ENCODE results near the gene SPATA2L. TPM values are rescaled to one million over a fixed set of nuclear protein-coding genes. Genes with fewer than 3 reads are reported as not detected.
A peak's percentile ranks its signal among the peaks of the same experiment; 100 is the strongest.

SPATA2L gene
- total and polyA plus RNA-seq, 2 of the 13 experiments (the other 11 are each of a cell fraction or from before 2014, with no cell fraction given): 9.1 to 20.7 TPM

DNA sequence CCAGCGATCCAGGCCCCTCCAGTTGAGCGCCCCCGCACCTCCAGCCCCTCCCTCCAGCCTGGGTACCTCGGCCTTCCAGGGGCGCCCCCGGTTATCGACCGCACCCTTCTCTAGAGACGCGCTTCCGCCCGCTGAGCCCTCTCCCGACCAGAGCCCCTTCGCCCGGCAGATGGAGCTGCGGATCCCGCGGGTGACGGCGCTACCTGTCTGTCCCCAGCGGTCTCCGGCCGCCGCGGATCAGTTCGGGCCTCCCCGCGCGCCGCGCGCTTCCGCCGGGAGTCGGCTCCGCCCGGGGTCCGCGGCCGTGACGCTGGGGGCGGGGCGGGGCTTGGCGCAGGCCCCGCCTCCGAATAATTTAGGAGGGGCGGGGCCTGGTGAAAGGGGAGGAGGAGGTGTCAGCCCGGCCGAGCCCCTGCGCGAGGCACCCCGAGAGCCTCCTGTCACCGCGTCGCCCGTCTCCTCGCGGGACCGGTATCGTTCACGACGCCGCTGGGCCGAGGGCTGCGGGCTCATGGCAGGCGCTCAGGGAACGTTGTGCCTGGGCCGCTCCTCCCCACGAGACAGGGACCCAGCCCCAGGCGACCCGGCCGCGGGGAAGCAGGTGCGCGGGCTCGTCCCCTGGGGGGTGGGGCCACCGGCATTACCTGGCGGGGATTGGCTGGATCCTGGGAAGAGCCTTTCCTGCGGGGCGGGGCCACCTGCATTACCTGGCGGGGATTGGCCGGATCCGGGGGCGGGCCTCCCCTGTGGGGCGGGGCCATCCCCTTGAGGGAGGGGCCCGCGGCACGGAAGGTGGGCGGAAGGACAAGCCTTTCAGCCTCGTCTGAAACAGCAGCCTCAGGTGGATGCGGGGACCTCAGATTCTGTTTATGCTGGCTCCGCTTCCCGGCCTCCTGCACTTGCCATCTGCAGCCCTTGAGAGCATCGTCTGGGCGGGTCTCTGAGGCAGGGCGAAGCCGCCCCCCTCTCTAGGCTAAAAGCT is at the start of gene SPATA2L (continued):
- TF ChIP-seq ZNF333 (CRISPR knock-in tag; IDR thresholded peaks at IDR 0.05; ENCODE audit: borderline replicate concordance) (no peak), ZNF256 (CRISPR knock-in tag; conservative IDR thresholded peaks at IDR 0.05) (0 out of 2 replicates have a peak, but pooled peaks have one; percentile 50), ADNP (CRISPR knock-in tag; IDR thresholded peaks at IDR 0.05) (no peak), HMG20B (CRISPR knock-in tag; conservative IDR thresholded peaks at IDR 0.05) (no peak; the same call in 1 of the 2 replicates), DZIP1 (CRISPR knock-in tag; IDR thresholded peaks at IDR 0.05) (no peak), AFF4 (CRISPR knock-in tag; IDR thresholded peaks at IDR 0.05) (no peak), ZNF597 (CRISPR knock-in tag; IDR thresholded peaks at IDR 0.05) (no peak), CC2D1A (CRISPR knock-in tag; IDR thresholded peaks at IDR 0.05) (0 out of 2 replicates have a peak, but pooled peaks have one; percentile 58), RBAK (CRISPR knock-in tag; IDR thresholded peaks at IDR 0.05) (no peak)
- TF ChIP-seq, protein P1, sequence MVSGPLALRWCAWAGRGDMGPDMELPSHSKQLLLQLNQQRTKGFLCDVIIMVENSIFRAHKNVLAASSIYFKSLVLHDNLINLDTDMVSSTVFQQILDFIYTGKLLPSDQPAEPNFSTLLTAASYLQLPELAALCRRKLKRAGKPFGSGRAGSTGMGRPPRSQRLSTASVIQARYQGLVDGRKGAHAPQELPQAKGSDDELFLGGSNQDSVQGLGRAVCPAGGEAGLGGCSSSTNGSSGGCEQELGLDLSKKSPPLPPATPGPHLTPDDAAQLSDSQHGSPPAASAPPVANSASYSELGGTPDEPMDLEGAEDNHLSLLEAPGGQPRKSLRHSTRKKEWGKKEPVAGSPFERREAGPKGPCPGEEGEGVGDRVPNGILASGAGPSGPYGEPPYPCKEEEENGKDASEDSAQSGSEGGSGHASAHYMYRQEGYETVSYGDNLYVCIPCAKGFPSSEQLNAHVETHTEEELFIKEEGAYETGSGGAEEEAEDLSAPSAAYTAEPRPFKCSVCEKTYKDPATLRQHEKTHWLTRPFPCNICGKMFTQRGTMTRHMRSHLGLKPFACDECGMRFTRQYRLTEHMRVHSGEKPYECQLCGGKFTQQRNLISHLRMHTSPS (CRISPR knock-in tag; IDR thresholded peaks at IDR 0.05; ENCODE audit: low read depth): 0 out of 2 replicates have a peak, but pooled peaks have one; percentile 17
- TF ChIP-seq, protein P2, sequence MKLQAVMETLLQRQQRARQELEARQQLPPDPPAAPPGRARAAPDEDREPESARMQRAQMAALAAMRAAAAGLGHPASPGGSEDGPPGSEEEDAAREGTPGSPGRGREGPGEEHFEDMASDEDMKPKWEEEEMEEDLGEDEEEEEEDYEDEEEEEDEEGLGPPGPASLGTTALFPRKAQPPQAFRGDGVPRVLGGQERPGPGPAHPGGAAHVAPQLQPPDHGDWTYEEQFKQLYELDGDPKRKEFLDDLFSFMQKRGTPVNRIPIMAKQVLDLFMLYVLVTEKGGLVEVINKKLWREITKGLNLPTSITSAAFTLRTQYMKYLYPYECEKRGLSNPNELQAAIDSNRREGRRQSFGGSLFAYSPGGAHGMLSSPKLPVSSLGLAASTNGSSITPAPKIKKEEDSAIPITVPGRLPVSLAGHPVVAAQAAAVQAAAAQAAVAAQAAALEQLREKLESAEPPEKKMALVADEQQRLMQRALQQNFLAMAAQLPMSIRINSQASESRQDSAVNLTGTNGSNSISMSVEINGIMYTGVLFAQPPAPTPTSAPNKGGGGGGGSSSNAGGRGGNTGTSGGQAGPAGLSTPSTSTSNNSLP (IDR thresholded peaks at IDR 0.05; ENCODE audit: low read depth, low read length): 0 out of 2 replicates have a peak, but pooled peaks have one; percentile 8
- TF ChIP-seq, protein P3, sequence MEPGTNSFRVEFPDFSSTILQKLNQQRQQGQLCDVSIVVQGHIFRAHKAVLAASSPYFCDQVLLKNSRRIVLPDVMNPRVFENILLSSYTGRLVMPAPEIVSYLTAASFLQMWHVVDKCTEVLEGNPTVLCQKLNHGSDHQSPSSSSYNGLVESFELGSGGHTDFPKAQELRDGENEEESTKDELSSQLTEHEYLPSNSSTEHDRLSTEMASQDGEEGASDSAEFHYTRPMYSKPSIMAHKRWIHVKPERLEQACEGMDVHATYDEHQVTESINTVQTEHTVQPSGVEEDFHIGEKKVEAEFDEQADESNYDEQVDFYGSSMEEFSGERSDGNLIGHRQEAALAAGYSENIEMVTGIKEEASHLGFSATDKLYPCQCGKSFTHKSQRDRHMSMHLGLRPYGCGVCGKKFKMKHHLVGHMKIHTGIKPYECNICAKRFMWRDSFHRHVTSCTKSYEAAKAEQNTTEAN (CRISPR knock-in tag; conservative IDR thresholded peaks at IDR 0.05): 0 out of 2 replicates have a peak, but pooled peaks have one; percentile 37
